NCI-H748 treated with DMSO at 0.1 percent for 48 hours (cell line): ENCODE data around the gene LKAAEAR1.
"Not testable (repeated sequence)": the region's sequence is repeated elsewhere in the genome, so short reads cannot be mapped to it uniquely, and the experiment has no call there.

Experiments used
- DNase-seq: peaks from one replicate; lab custom pipeline; 2025; lab: John Stamatoyannopoulos, UW

The LKAAEAR1 gene

GRCh38 chr20:64098471-64099013, 14.3 kb upstream of the LKAAEAR1 start:
- no peak for DNase-seq

DNA sequence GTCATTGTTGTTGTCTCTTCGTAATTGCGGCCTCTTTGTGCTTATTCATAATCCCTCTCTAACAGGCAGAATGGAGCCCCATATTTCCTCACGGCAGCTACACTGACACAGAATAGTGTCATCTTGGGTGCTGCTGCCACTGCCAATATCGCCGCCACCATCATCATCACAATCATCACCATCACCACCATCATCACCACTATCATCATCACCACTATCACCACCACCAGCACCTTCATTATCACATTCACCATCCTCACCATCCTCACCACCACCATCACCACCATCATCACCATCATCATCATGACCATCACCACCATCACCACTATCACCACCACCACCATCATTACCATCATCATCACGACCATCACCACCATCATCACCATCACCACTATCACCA, 12.3 kb upstream of the LKAAEAR1 start:
- no peak for DNase-seq

GRCh38 chr20:64095927-64096326, 11.7 kb upstream of the LKAAEAR1 start:
- DNase-seq, result no peak

DNA sequence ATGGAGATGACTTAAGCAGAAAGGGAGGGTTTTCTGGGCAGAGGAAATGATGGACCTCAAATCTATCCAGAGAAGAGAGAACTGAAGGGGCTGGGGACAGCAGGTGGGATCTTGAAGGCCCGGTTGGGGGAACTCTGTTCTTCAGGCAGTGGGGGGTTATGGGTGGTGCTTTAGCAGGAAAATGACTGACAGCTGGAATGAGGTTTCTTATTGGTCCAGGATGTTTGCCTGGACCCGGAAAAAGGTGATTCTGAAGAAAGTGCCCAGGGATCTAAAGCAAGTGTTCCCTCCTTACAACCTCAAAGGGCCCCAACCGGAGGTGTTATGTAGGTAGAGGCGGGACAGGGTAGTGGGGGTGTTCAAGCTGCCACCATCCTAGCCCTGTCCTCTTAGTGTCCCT, 11.3 kb upstream of the LKAAEAR1 start:
- no peak for DNase-seq

- DNase-seq, result no peak
Observed at GRCh38 chr20:64093013-64093503, 8.9 kb upstream of the LKAAEAR1 start.

DNA sequence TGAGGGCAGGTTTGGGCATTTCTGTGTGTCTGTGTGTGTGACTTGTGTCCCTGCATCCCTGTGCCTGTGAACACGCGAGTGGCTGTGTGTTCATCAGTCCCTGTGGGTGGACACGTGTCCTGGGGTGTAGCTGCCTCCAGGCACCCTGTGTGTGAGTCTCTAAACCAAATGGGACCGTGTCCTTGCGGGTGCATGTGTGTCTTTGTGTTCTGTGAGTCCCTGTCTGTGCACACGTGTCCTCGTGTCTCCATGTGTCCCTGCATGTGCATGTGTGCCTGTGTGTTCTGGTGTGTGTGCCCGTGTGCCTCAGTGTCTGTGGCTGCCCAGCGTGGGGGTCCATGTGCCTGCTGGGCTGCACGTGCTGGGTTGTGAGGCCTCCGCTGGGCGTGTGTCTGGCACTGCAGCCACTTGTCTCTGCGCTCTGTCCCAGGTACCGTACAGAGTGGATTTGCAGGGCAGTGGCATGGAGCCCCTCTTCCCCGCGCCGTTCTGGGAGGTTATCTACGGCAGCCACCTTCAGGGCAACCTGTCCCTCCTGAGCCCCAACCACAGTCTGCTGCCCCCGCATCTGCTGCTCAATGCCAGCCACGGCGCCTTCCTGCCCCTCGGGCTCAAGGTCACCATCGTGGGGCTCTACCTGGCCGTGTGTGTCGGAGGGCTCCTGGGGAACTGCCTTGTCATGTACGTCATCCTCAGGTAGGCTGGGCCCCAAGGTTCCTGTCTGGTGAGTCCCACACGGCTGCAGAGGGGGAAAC, 8.2 kb upstream of the LKAAEAR1 start:
- no peak for DNase-seq

DNA sequence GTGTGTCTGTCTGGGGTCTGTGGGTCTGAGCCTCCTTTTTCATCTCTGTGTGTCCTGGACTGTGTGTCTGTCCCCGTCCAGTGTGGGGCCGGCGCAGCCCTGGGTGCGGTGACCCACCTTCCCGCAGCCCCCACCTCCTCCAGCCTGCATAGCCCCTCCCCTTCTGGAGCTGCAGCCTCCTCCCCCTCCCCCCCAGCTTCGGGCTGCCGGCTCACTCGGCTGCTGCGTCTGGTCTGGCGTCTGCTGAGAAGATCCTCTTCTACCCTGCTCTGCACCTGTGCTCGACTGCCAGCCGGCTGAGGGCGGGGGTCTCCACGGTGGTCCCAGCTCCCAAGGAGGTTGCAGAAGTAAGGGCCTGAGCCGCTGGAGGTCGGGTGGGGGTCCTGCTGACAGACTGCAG, 7.6 kb upstream of the LKAAEAR1 start:
- no peak for DNase-seq

- DNase-seq, result no peak
Observed at GRCh38 chr20:64091340-64091739, 7.1 kb upstream of the LKAAEAR1 start.

GRCh38 chr20:64090165-64090564, 6.0 kb upstream of the LKAAEAR1 start:
- no peak for DNase-seq

GRCh38 chr20:64088586-64088985, 4.4 kb upstream of the LKAAEAR1 start:
- DNase-seq, result not testable (repeated sequence)

GRCh38 chr20:64087226-64087825, 3.1 kb upstream of the LKAAEAR1 start:
- DNase-seq, result not testable (repeated sequence)

GRCh38 chr20:64086801-64087200, 2.6 kb upstream of the LKAAEAR1 start:
- DNase-seq, result no peak

GRCh38 chr20:64084685-64085152, 521 bp upstream of the LKAAEAR1 start:
- DNase-seq, result no peak

DNA sequence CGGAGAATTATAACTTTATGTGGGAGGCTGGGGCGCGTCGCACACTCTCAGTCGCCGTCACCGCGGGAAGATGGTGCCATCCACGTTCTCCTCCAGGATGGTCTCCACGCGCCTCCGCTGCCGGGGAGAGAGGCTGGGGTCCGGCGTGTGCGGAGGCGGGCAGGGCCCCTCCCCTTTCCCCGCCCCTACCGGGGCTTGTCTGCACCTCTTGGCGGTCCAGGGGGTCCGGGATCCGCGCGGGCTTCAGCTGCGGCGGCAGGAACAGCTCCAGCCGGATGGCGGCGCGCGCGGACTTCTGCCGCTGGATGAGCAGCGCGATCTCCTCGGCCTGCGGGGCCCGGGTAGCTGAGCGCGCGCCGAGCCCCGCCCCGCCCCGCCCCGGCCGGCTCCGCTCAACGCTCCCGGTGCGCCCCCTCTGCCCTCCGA, 807 bp downstream of the LKAAEAR1 start:
- peak; percentile 37 for DNase-seq

DNA sequence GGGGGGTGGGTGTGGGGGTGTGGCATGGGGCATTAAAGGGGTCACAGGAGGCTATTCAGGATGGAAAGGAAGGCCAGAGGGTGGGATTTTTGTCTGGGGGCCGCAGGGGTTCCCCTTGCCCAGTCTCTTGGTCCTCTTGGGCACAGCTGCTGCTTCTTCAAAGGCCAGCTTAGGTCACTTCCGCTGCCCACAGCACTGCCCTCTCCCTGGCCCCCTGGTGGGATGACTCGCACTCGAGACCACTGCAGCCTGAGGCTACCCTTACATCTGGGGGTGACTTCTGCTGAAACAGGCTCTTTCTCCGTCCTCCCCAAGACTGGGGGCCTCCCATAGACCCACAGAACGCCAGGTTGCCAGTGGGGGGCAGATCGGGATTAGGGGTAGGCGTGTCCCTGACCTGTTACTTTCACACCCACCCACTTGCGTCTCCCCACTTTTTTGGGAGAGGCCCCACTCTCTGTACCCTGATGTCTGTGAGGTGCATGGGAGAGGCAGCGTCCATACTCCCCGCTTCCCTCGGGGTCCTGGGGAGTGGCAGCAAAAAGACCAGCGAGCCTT, 1.3 kb downstream of the LKAAEAR1 start:
- no peak for DNase-seq

DNA sequence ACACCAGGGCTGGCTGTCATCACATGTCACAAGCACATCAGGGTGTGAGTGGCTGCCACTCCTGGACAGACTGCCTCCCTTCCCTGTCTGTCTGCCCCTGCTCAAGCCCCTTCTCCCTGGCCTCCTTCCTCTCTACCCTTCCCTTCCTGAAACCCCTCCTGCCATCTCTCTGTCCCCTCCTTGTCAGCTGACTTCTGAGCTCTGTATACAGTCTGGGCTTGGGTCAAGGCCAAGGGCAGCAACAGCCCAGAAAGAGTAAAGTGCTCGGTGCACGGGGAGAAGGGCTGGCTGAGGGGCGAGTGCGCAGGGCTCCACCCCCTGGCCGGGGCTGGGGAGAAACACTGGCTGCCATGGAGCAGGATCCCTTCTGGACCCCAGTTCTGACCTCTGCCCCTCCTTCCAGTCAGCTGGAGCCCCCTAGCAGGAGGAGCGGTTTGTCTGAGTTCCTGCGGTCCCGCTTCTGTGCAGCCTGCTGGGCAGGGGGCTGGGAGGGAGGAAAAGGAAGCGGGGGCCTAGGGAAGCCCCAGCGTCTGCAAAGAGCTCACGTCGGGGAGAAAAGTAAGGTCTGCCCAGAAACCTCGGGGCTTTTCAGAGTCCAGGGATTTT, 2.0 kb downstream of the LKAAEAR1 start:
- no peak for DNase-seq

GRCh38 chr20:64081624-64081964, 2.6 kb downstream of the LKAAEAR1 start:
- DNase-seq, result no peak

DNA sequence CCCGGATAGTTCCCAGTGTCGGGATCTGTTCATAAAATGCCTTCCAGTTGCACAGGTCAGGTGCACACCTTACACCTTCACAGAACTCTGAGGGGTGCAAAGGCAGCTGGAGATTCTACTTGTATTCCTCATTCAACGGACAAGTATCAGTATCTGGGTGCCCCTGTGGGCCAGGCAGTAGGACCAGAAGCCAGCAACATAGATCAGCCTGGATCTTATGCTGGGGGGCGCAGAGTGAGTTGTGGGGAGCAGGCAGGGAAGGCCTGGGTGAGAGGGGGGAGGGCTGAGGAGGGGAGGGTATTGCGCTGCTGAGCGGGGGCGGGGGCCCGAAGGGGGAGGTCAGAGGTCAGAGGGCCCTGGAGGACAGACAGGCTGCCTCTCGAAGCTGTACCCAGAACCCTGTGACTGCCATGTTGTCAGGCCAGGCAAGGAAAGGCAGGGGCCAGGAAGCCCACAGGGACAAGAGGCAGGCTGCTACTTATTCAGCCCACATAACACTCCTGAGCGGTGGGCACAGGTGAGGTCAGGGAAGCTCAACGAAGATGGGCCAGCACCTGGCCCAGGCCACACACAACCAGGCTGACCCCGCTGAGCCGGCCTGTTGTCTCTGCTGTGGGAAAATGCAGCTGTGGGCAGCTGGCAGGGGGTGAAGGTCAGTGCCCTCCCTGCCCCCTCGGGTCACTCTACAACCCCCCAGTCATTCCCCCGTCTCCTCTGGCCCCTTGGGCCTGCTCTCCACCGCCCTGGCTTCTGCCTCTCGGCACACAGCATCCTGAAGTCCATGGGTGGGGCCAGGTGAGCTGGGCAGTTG, 3.2 kb downstream of the LKAAEAR1 start:
- no peak for DNase-seq

DNA sequence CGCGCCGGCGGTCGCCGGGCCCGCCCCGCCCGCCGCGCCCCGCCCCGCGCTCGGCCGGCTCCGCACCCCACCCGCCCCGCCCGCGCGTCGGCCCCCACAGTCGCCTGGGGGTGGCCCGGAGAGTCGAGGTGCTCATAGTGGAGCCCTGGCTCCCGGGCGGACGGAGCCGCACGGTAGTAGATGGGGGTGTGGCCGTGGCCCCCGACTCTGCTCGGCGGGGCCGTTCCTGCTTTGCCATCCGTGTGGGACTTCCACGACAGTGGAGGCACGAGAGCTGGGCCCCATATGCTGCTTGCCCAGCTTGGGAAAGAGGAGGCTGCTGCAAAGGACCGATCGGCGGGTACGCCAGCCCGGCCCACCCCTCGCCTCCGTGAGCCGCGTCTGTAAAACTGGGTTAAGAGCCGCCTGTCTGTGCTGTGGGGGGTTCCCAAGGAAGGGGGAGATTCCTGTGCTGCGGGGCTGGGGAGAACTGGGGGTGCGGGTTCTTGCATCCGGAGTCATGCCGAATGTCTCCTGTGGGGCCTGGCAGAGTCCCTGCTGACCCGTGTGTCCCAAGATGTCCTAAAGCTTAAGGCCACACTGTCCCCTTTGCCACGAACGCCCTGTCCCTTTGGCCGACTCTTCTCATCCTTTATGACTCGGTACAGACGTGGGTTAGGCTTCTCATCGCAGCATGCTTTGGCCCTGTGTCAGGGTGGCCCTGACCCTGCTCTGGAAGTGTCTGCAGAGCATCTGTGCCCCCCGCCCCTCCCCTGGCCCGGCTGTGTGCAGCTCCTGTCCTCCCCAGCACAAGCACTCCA, 4.0 kb downstream of the LKAAEAR1 start, which contains the start of gene OPRL1:
TSS of gene OPRL1 (plus strand) at position 70 of the 800 bp plus-strand sequence. CDS start 12,639 bp downstream, outside the sequence.
- DNase-seq, result no peak

GRCh38 chr20:64079273-64080012, 4.8 kb downstream of the LKAAEAR1 start, which contains the start of gene RGS19:
Gene RGS19, minus strand, starts transcription at chr20:64079518. Its CDS starts 2,632 bp downstream, at chr20:64076886.
- peak; percentile 10 for DNase-seq
